CD14-positive monocyte (primary cell): ENCODE data around the gene KMT2E. TPM values are rescaled to one million over a fixed set of nuclear protein-coding genes. Genes with fewer than 3 reads are reported as not detected.

Experiments
- DNase-seq, 3 donors: peaks; one replicate each; pipeline ENCODE4 v3.0.0-alpha.2; 2011 to 2022
- H2AFZ ChIP-seq: 2 replicates; pipeline ENCODE4 v1.6.0; 2012; ENCODE audit warnings: mild to moderate bottlenecking, low read depth, low read length, inconsistent platforms; ENCODE audit not compliant: insufficient read depth, poor library complexity, severe bottlenecking
- H3K27ac ChIP-seq, 2 donors: 1 replicate in 1 of 2; 2 replicates in 1 of 2; pipeline ENCODE4 v1.5.1; 2012 to 2013; ENCODE audit warnings: low read length in 2 of 2, control low read depth in 1 of 2, inconsistent platforms in 1 of 2, low read depth in 1 of 2, mild to moderate bottlenecking in 1 of 2
- H3K27me3 ChIP-seq, 2 donors: one replicate each; pipeline versions ENCODE4 v1.6.0 to v1.6.1; 2011 to 2013; ENCODE audit warnings: low read length in 2 of 2; ENCODE audit not compliant: control insufficient read depth in 2 of 2, insufficient read depth in 2 of 2
- H3K36me3 ChIP-seq, 2 donors: replicated peaks in 1 of 2; 1 replicate in 1 of 2; 2 replicates in 1 of 2; pipeline versions ENCODE4 v1.5.1 to v1.6.1; 2012 to 2013; ENCODE audit warnings: low read length in 2 of 2, control low read depth in 1 of 2, inconsistent platforms in 1 of 2, mild to moderate bottlenecking in 1 of 2; ENCODE audit not compliant: insufficient read depth in 2 of 2, control insufficient read depth in 1 of 2
- H3K4me1 ChIP-seq, 2 donors: 1 replicate in 1 of 2; 2 replicates in 1 of 2; pipeline versions ENCODE4 v1.5.1 to v1.6.1; 2012 to 2013; ENCODE audit warnings: low read length in 2 of 2, control low read depth in 1 of 2, inconsistent platforms in 1 of 2, mild to moderate bottlenecking in 1 of 2, moderate library complexity in 1 of 2; ENCODE audit not compliant: insufficient read depth in 2 of 2, control insufficient read depth in 1 of 2
- H3K4me2 ChIP-seq: replicated peaks from 2 replicates; pipeline ENCODE3; 2012; ENCODE audit warnings: low read length, moderate library complexity, mild to moderate bottlenecking; ENCODE audit not compliant: poor library complexity, severe bottlenecking; ENCODE audit errors: extremely low read depth
- H3K4me3 ChIP-seq, 3 experiments: fragments of 200-600 bp in 1 of 3; sonication (generic) in 1 of 3; replicated peaks in 1 of 3; 1 replicate in 2 of 3; 2 replicates in 1 of 3; pipeline ENCODE4 v1.5.1; 2011 to 2013; ENCODE audit warnings: low read length in 3 of 3, mild to moderate bottlenecking in 3 of 3, control low read depth in 2 of 3, low read depth in 2 of 3, inconsistent platforms in 1 of 3, moderate library complexity in 1 of 3
- H3K79me2 ChIP-seq: 2 replicates; pipeline ENCODE4 v1.6.0; 2012; ENCODE audit warnings: mild to moderate bottlenecking, control low read depth, inconsistent platforms, low read length, moderate library complexity; ENCODE audit not compliant: insufficient read depth
- H3K9ac ChIP-seq: 2 replicates; pipeline ENCODE4 v1.6.0; 2017; ENCODE audit warnings: low read length, mild to moderate bottlenecking; ENCODE audit not compliant: insufficient read depth, poor library complexity, severe bottlenecking
- H3K9me3 ChIP-seq, 2 donors: replicated peaks in 1 of 2; 1 replicate in 1 of 2; 2 replicates in 1 of 2; pipeline versions ENCODE4 v1.5.1 to v1.6.1; 2012 to 2013; ENCODE audit warnings: low read length in 2 of 2, control low read depth in 1 of 2; ENCODE audit not compliant: control insufficient read depth in 1 of 2, insufficient read depth in 1 of 2
- H4K20me1 ChIP-seq: 2 replicates; pipeline ENCODE4 v1.6.0; 2012; ENCODE audit warnings: mild to moderate bottlenecking, low read length, control low read depth, moderate library complexity; ENCODE audit not compliant: insufficient read depth
- H3K27ac Mint-ChIP-seq, 7 donors: one replicate each; pipeline ENCODE4 v1.8.0; 2020; ENCODE audit warnings: mild to moderate bottlenecking in 7 of 7, mixed read lengths in 7 of 7, moderate library complexity in 6 of 7, inconsistent platforms in 2 of 7
- H3K27me3 Mint-ChIP-seq, 3 donors: one replicate each; pipeline ENCODE4 v1.8.0; 2021 to 2022; ENCODE audit warnings: low read depth in 3 of 3, mild to moderate bottlenecking in 3 of 3, mixed read lengths in 3 of 3, moderate library complexity in 3 of 3, inconsistent platforms in 1 of 3
- H3K36me3 Mint-ChIP-seq, 2 donors: one replicate each; pipeline ENCODE4 v1.8.0; 2020; ENCODE audit warnings: mixed read lengths in 2 of 2, inconsistent platforms in 1 of 2, mild to moderate bottlenecking in 1 of 2
- H3K4me1 Mint-ChIP-seq: one replicate; pipeline ENCODE4 v1.8.0; 2020; ENCODE audit warnings: mild to moderate bottlenecking, mixed read lengths
- H3K4me3 Mint-ChIP-seq, 2 donors: one replicate each; pipeline ENCODE4 v1.8.0; 2020; ENCODE audit warnings: mild to moderate bottlenecking in 2 of 2, mixed read lengths in 2 of 2, moderate library complexity in 1 of 2
- H3K9me3 Mint-ChIP-seq, 7 donors: one replicate each; pipeline ENCODE4 v1.8.0; 2020 to 2022; ENCODE audit warnings: mixed read lengths in 7 of 7, mild to moderate bottlenecking in 6 of 7, moderate library complexity in 6 of 7, inconsistent platforms in 2 of 7
- WGBS: methylation state at CpG from one replicate; pipeline ENCODE4 v1.1.5; 2013; ENCODE audit warnings: missing lambda C conversion rate; ENCODE audit not compliant: insufficient coverage; 5-methylcytosine and 5-hydroxymethylcytosine counted together
- intact Hi-C, 2 donors: fragments of 100-400 bp; cut with micrococcal nuclease; formaldehyde crosslinking; loops; one replicate each; pipeline versions ENCODE4 v1.15.0 to v1.15.1; 2023
- polyA plus RNA-seq, 3 donors: library from polyadenylated mRNA; depleted of rRNA in 1 of 3; unstranded in 2 of 3; stranded (reverse) in 1 of 3; fragments of 300-500 nt in 2 of 3; fragments of >200 nt in 1 of 3; fragmentation: Illumina TruSeq in 2 of 3; gene quantifications; 1 replicate in 2 of 3; 2 replicates in 1 of 3; pipeline ENCODE4 v1.2.3, GENCODE V29; 2012 to 2021
- TF ChIP-seq, protein P1 (sequence below): fragments of 200-600 bp; IDR thresholded peaks from one replicate; pipeline ENCODE4 v1.8.0; 2022; ENCODE audit warnings: antibody characterized with exemption, mild to moderate bottlenecking

KMT2E gene
- polyA plus RNA-seq, 3 donors: 21.5 to 58.0 (median 33.1) TPM

DNA sequence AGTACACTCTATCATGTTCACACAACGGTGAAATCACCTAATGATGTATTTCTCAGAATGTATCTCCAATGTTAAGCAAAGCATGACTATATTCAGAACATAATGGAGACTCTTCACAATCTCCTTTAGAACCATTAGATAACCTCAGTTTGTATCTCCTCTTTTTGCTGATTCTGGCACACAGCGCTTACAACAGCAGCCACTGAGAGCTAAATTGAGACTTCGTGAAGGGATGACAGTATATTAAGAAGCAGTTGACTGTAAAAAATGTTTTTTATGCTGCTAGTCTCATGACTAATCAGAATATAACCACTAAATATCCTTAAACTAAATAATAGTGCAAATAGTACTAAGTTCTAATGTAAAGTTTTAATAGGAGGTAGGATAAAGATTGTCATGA, 46.9 kb downstream of the KMT2E start:
- no CpG with 5 or more reads among the region's 3 CpGs for WGBS

DNA sequence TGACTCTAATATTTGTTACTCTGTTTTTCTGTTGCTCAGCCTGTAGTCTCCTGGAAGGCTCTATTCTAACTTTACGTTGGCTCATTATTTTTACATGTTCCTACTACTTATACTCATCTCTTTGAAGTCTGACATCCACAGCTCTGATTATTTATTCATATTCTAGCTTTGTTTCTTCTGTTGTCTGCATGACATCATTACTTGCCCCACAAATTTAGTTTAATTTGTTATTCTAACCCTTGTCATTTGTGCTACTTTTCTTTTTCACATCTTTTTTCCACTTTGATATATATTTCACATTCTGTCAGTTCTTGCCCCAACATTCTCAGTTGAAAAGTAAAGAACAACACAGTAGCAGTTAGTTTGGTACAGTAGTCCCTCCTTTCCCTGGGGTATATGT, 51.1 kb downstream of the KMT2E start:
- H3K4me1 Mint-ChIP-seq: no peaks in the 10 kb centered on the region
- no peak overlapping the region for H2AFZ ChIP-seq
- H3K9ac ChIP-seq: no peak overlapping the region
- no peaks in the 10 kb centered on the region for H3K4me1 ChIP-seq
- no peak overlapping the region for H3K4me3 ChIP-seq
- H3K9me3 ChIP-seq: no peaks in the 10 kb centered on the region
- no peaks in the 10 kb centered on the region for H3K27me3 Mint-ChIP-seq
- H3K4me3 Mint-ChIP-seq: no peak overlapping the region
- H3K79me2 ChIP-seq: peaks cover 71% of the 10 kb centered on the region
- H3K9me3 Mint-ChIP-seq: no peaks in the 10 kb centered on the region
- no peaks in the 10 kb centered on the region for H3K27me3 ChIP-seq
- DNase-seq: no peak
- TF ChIP-seq, protein P1, sequence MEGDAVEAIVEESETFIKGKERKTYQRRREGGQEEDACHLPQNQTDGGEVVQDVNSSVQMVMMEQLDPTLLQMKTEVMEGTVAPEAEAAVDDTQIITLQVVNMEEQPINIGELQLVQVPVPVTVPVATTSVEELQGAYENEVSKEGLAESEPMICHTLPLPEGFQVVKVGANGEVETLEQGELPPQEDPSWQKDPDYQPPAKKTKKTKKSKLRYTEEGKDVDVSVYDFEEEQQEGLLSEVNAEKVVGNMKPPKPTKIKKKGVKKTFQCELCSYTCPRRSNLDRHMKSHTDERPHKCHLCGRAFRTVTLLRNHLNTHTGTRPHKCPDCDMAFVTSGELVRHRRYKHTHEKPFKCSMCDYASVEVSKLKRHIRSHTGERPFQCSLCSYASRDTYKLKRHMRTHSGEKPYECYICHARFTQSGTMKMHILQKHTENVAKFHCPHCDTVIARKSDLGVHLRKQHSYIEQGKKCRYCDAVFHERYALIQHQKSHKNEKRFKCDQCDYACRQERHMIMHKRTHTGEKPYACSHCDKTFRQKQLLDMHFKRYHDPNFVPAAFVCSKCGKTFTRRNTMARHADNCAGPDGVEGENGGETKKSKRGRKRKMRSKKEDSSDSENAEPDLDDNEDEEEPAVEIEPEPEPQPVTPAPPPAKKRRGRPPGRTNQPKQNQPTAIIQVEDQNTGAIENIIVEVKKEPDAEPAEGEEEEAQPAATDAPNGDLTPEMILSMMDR: no peak
- WGBS: 100% methylated on average over 1 of the region's 1 CpG
- H4K20me1 ChIP-seq: peaks cover 96% of the 10 kb centered on the region
- peak overlapping the region in 2 of 7 donors; percentile 1 for H3K27ac Mint-ChIP-seq
- no peak overlapping the region for H3K27ac ChIP-seq
- H3K36me3 Mint-ChIP-seq: peaks cover 58 to 77% of the 10 kb centered on the region in 2 donors
- intact Hi-C loops: no loop called here
- H3K36me3 ChIP-seq: peaks cover 71 to 95% of the 10 kb centered on the region in 2 donors
- H3K4me2 ChIP-seq: no peak overlapping the region

More for the DNA sequence above, 46.9 kb downstream of the KMT2E start:
- H3K4me3 Mint-ChIP-seq: no peak overlapping the region
- H3K27ac ChIP-seq: peak overlapping the region in 1 of 2 donors; percentile 34
- peaks cover 95% of the 10 kb centered on the region for H3K79me2 ChIP-seq
- no peaks in the 10 kb centered on the region for H3K9me3 Mint-ChIP-seq
- no peaks in the 10 kb centered on the region for H3K27me3 ChIP-seq
- H3K27me3 Mint-ChIP-seq: no peaks in the 10 kb centered on the region
- H4K20me1 ChIP-seq: peaks cover 98% of the 10 kb centered on the region
- peaks cover 32 to 90% of the 10 kb centered on the region in 2 donors for H3K36me3 ChIP-seq
- intact Hi-C loops: no loop called here
- H2AFZ ChIP-seq: no peak overlapping the region
- no peak overlapping the region for H3K4me3 ChIP-seq
- no peak for DNase-seq
- H3K9me3 ChIP-seq: no peaks in the 10 kb centered on the region
- peak overlapping the region in 1 of 7 donors; percentile 34 for H3K27ac Mint-ChIP-seq
- H3K36me3 Mint-ChIP-seq: peaks cover 45 to 58% of the 10 kb centered on the region in 2 donors
- TF ChIP-seq, protein P1: no peak
- H3K9ac ChIP-seq: no peak overlapping the region
- H3K4me1 Mint-ChIP-seq: no peaks in the 10 kb centered on the region
- no peaks in the 10 kb centered on the region for H3K4me1 ChIP-seq
- H3K4me2 ChIP-seq: no peak overlapping the region
